SK-N-SH (cell line): ENCODE measurements around the gene CHCHD3. TPM values are rescaled to one million over a fixed set of nuclear protein-coding genes. Genes with fewer than 3 reads are reported as not detected.

Source experiments
- CTCF ChIA-PET: fragments of 300-600, 350-600 bp; formaldehyde crosslinking; extraction: SDS; loops from one replicate; lab custom pipeline; 2021; lab: Yijun Ruan, JAX
- POLR2A ChIA-PET: fragments of 350-600 bp; sonication (Branson Sonifier 250); formaldehyde crosslinking; extraction: SDS; loops from one replicate; lab custom pipeline; 2020; ENCODE audit warnings: antibody characterized with exemption, inconsistent platforms; lab: Yijun Ruan, JAX
- DNase-seq: peaks from one replicate; pipeline ENCODE4 v3.0.0; 2012
- H2AFZ ChIP-seq: fragments of 200-600 bp; sonication (generic); 2 replicates; pipeline ENCODE4 v1.8.1; 2016; ENCODE audit warnings: antibody characterized with exemption, mild to moderate bottlenecking, low read depth
- H3F3A ChIP-seq: fragments of 200-600 bp; sonication (generic); replicated peaks from 2 replicates; pipeline ENCODE3; 2016; ENCODE audit warnings: antibody characterized with exemption, mild to moderate bottlenecking; ENCODE audit not compliant: insufficient read depth
- H3K27ac ChIP-seq, 2 experiments: fragments of 200-500 bp in 1 of 2; fragments of 200-600 bp in 1 of 2; sonication (Bioruptor generic) in 1 of 2; sonication (generic), shearing (Covaris generic) in 1 of 2; 2 replicates each; pipeline versions ENCODE4 v1.5.1 to v1.6.1; 2014 to 2016; ENCODE audit warnings: low read depth in 2 of 2, inconsistent platforms in 1 of 2, low read length in 1 of 2, mild to moderate bottlenecking in 1 of 2, mixed read lengths in 1 of 2
- H3K27me3 ChIP-seq: fragments of 200-600 bp; sonication (generic), shearing (Covaris generic); 2 replicates; pipeline ENCODE4 v1.6.1; 2016; ENCODE audit warnings: mixed run types; ENCODE audit not compliant: insufficient read depth
- H3K36me3 ChIP-seq, 2 experiments: fragments of 200-500 bp in 1 of 2; fragments of 200-600 bp in 1 of 2; sonication (Bioruptor generic) in 1 of 2; sonication (generic) in 1 of 2; replicated peaks in 1 of 2; 2 replicates each; pipeline versions ENCODE3 to v1.5.1; 2014 to 2016; ENCODE audit warnings: low read length in 1 of 2, mild to moderate bottlenecking in 1 of 2; ENCODE audit not compliant: insufficient read depth in 2 of 2, control insufficient read depth in 1 of 2
- H3K4me1 ChIP-seq, 2 experiments: fragments of 200-500 bp in 1 of 2; fragments of 200-600 bp in 1 of 2; sonication (Bioruptor generic) in 1 of 2; sonication (generic), shearing (Covaris generic) in 1 of 2; 2 replicates each; pipeline versions ENCODE4 v1.5.1 to v1.6.1; 2014 to 2016; ENCODE audit warnings: low read depth in 1 of 2, low read length in 1 of 2, mixed run types in 1 of 2; ENCODE audit not compliant: insufficient read depth in 2 of 2, control insufficient read depth in 1 of 2
- H3K4me2 ChIP-seq: fragments of 200-600 bp; sonication (generic), shearing (Covaris generic); 2 replicates; pipeline ENCODE4 v1.6.1; 2017; ENCODE audit warnings: mixed run types
- H3K4me3 ChIP-seq, 2 experiments: fragments of 200-500 bp in 1 of 2; fragments of 200-600 bp in 1 of 2; sonication (Bioruptor generic) in 1 of 2; sonication (generic), shearing (Covaris generic) in 1 of 2; 2 replicates each; pipeline versions ENCODE4 v1.5.1 to v1.8.1; 2014 to 2016; ENCODE audit warnings: low read depth in 2 of 2, inconsistent platforms in 1 of 2, low read length in 1 of 2, mild to moderate bottlenecking in 1 of 2, mixed read lengths in 1 of 2, moderate library complexity in 1 of 2
- H3K79me2 ChIP-seq: fragments of 200-600 bp; sonication (generic); 2 replicates; pipeline ENCODE4 v1.8.1; 2017; ENCODE audit warnings: mild to moderate bottlenecking; ENCODE audit not compliant: insufficient read depth
- H3K9ac ChIP-seq: fragments of 200-600 bp; sonication (generic); 2 replicates; pipeline ENCODE4 v1.6.1; 2017; ENCODE audit warnings: mixed run types
- H3K9me2 ChIP-seq: fragments of 200-600 bp; sonication (generic); 2 replicates; pipeline ENCODE4 v1.6.1; 2017; ENCODE audit warnings: mixed run types
- H3K9me3 ChIP-seq: fragments of 200-600 bp; sonication (generic); 2 replicates; pipeline ENCODE4 v1.6.1; 2017; ENCODE audit warnings: mixed run types, mild to moderate bottlenecking, moderate library complexity
- H4K20me1 ChIP-seq: fragments of 200-600 bp; sonication (generic); 2 replicates; pipeline ENCODE4 v1.6.1; 2017; ENCODE audit warnings: mild to moderate bottlenecking, mixed run types; ENCODE audit not compliant: insufficient read depth
- CHD2 ChIP-seq: fragments of 150-350 bp; IDR thresholded peaks from 2 replicates; pipeline ENCODE4 v1.6.1; 2018; ENCODE audit warnings: low read length; ENCODE audit not compliant: partially characterized antibody
- EZH2phosphoT487 ChIP-seq: fragments of 200-600 bp; sonication (generic); IDR thresholded peaks from 2 replicates; pipeline ENCODE4 v1.6.1; 2017; ENCODE audit warnings: low read depth, mixed run types, mild to moderate bottlenecking, antibody characterized with exemption, moderate library complexity, borderline replicate concordance
- FOXJ3 ChIP-seq: sonication (generic); formaldehyde crosslinking; IDR thresholded peaks from 2 replicates; pipeline ENCODE4 v1.5.1; 2020; ENCODE audit warnings: mild to moderate bottlenecking, missing genetic modification reagents
- FOXM1 ChIP-seq: IDR thresholded peaks from 2 replicates; pipeline ENCODE4 v1.4.0; 2012; ENCODE audit warnings: low read depth, mild to moderate bottlenecking
- GABPA ChIP-seq: IDR thresholded peaks from 2 replicates; pipeline ENCODE4 v1.4.0; 2012; ENCODE audit warnings: low read depth, mild to moderate bottlenecking
- GATA2 ChIP-seq: sonication (generic); formaldehyde crosslinking; IDR thresholded peaks from 2 replicates; pipeline ENCODE4 v1.5.0; 2020; ENCODE audit warnings: mild to moderate bottlenecking, missing genetic modification reagents
- MXI1 ChIP-seq: IDR thresholded peaks from 2 replicates; pipeline ENCODE4 v1.6.1; 2012; ENCODE audit warnings: mild to moderate bottlenecking, low read depth, low read length, improper control_type of control experiment
- NFIC ChIP-seq: IDR thresholded peaks from 2 replicates; pipeline ENCODE4 v1.4.0; 2012; ENCODE audit warnings: borderline replicate concordance
- RFX5 ChIP-seq: IDR thresholded peaks from 2 replicates; pipeline ENCODE4 v1.6.1; 2012; ENCODE audit warnings: mild to moderate bottlenecking, improper control_type of control experiment, low read length
- RXRA ChIP-seq: IDR thresholded peaks from 2 replicates; pipeline ENCODE4 v1.4.0; 2012; ENCODE audit warnings: low read depth, mild to moderate bottlenecking, borderline replicate concordance
- SIN3A ChIP-seq: IDR thresholded peaks from 2 replicates; pipeline ENCODE4 v1.6.1; 2012; ENCODE audit warnings: low read depth, mild to moderate bottlenecking, low read length, moderate library complexity, borderline replicate concordance
- SMC3 ChIP-seq: IDR thresholded peaks from 2 replicates; pipeline ENCODE4 v1.6.1; 2012; ENCODE audit warnings: low read depth, low read length, improper control_type of control experiment
- TAF1 ChIP-seq: IDR thresholded peaks from 2 replicates; pipeline ENCODE4 v1.6.1; 2012; ENCODE audit warnings: low read depth, mild to moderate bottlenecking, low read length, moderate library complexity, borderline replicate concordance
- TCF12 ChIP-seq: IDR thresholded peaks from 2 replicates; pipeline ENCODE4 v1.4.0; 2012
- TEAD4 ChIP-seq: IDR thresholded peaks from 2 replicates; pipeline ENCODE4 v1.4.0; 2012; ENCODE audit warnings: mild to moderate bottlenecking, borderline replicate concordance; ENCODE audit not compliant: insufficient read depth
- YY1 ChIP-seq: IDR thresholded peaks from 2 replicates; pipeline ENCODE4 v1.4.0; 2012; ENCODE audit warnings: low read depth, mild to moderate bottlenecking
- WGBS: methylation state at CpG from one replicate; pipeline ENCODE4 v1.1.6; 2017; ENCODE audit warnings: low lambda C conversion rate; 5-methylcytosine and 5-hydroxymethylcytosine counted together
- polyA plus RNA-seq, 3 experiments: library from polyadenylated mRNA; depleted of rRNA; stranded (reverse); fragments of >200 nt; gene quantifications; 2 replicates each; pipeline ENCODE4 v1.2.3, GENCODE V29; 2012
- TF ChIP-seq, protein P1 (sequence below): IDR thresholded peaks from 2 replicates; pipeline ENCODE4; 2012
- TF ChIP-seq, protein P2 (sequence below): IDR thresholded peaks from 2 replicates; pipeline ENCODE4 v1.4.0; 2012; ENCODE audit warnings: low read depth
- TF ChIP-seq, protein P3 (sequence below): IDR thresholded peaks from 2 replicates; pipeline ENCODE4 v1.4.0; 2012; ENCODE audit warnings: low read depth, borderline replicate concordance

Gene CHCHD3
- polyA plus RNA-seq, 1 of the 3 experiments (the other 2 are of a cell fraction): 97.1 TPM

DNA sequence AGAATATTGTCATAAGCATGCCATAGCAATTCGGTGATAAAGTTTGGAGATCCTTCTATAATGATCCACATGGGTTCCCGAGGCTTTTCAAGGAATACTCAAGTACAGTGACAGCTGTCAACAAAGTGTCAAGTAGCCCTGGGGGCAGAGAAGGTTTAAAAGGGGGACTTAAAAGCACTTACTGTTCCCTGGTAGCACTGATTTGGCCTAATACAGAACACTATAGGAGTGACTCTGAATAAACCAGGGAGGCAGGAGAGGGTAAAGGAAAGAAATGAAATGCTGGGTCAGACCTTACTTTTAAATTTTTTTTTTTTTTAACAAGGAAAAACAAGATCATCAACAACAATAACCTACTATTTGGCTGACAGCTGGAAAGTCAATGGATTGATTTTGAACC is 20.1 kb downstream of the CHCHD3 start:
- no peak for DNase-seq
- Histone ChIP-seq H3K36me3 (peaks cover 17 to 21% of the 10 kb centered on the region in 2 experiments), H3F3A (no peaks in the 10 kb centered on the region), H3K4me2 (no peak overlapping the region), H3K27me3 (no peaks in the 10 kb centered on the region), H4K20me1 (0 out of 2 replicates have a peak, but pooled peaks cover 5% of the 10 kb centered on the region), H3K9me2 (no peaks in the 10 kb centered on the region), H3K9ac (no peak overlapping the region), H3K27ac (no peak overlapping the region), H3K79me2 (peaks cover 88% of the 10 kb centered on the region), H2AFZ (no peak overlapping the region), H3K9me3 (no peaks in the 10 kb centered on the region), H3K4me1 (peaks cover 0 to 6% of the 10 kb centered on the region in 2 experiments; a peak in 1 of 4 replicates), H3K4me3 (no peak overlapping the region)
- 93% methylated on average over 2 of the region's 2 CpGs for WGBS
- CTCF ChIA-PET: interaction anchor here (0.6 to 2.4 kb wide), 2 partner anchors 10 to 1366 kb away, joined by 3 to 13 read pairs; no protein-coding TSS in a partner anchor
- TF ChIP-seq GABPA (no peak), EZH2phosphoT487 (no peak), GATA2 (no peak), RXRA (no peak), MXI1 (no peak), FOXM1 (no peak), TCF12 (no peak), RFX5 (no peak), TAF1 (no peak), NFIC (no peak), SMC3 (no peak), FOXJ3 (CRISPR knock-in tag) (no peak), TEAD4 (no peak), YY1 (no peak), CHD2 (no peak), SIN3A (no peak)
- TF ChIP-seq, protein P1, sequence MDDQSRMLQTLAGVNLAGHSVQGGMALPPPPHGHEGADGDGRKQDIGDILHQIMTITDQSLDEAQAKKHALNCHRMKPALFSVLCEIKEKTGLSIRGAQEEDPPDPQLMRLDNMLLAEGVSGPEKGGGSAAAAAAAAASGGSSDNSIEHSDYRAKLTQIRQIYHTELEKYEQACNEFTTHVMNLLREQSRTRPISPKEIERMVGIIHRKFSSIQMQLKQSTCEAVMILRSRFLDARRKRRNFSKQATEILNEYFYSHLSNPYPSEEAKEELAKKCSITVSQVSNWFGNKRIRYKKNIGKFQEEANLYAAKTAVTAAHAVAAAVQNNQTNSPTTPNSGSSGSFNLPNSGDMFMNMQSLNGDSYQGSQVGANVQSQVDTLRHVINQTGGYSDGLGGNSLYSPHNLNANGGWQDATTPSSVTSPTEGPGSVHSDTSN: no peak
- TF ChIP-seq, protein P2, sequence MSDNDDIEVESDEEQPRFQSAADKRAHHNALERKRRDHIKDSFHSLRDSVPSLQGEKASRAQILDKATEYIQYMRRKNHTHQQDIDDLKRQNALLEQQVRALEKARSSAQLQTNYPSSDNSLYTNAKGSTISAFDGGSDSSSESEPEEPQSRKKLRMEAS: no peak
- TF ChIP-seq, protein P3, sequence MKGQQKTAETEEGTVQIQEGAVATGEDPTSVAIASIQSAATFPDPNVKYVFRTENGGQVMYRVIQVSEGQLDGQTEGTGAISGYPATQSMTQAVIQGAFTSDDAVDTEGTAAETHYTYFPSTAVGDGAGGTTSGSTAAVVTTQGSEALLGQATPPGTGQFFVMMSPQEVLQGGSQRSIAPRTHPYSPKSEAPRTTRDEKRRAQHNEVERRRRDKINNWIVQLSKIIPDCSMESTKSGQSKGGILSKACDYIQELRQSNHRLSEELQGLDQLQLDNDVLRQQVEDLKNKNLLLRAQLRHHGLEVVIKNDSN: no peak
- POLR2A ChIA-PET: no interaction called here
